DND-41 (cell line): ENCODE data around the gene EXOC1.

Experiments used
- ATAC-seq: fragments of 200-7000 bp; cut with Tn5 transposase; 3 replicates; pipeline ENCODE4 v1.9.1; 2021; ENCODE audit warnings: low read depth; ENCODE audit not compliant: insufficient read depth
- DNase-seq: peaks from one replicate; pipeline ENCODE4 v3.0.0-alpha.2; 2020
- H2AFZ ChIP-seq: 2 replicates; pipeline ENCODE4 v1.6.0; 2012; ENCODE audit warnings: low read depth, low read length
- H3K27ac ChIP-seq: 2 replicates; pipeline ENCODE4 v1.5.1; 2012; ENCODE audit warnings: low read length, inconsistent platforms
- H3K27me3 ChIP-seq: fragments of 200-600 bp; sonication (generic); 2 replicates; pipeline ENCODE4 v1.6.0; 2012; ENCODE audit warnings: low read length, mild to moderate bottlenecking, inconsistent platforms; ENCODE audit not compliant: insufficient read depth, poor library complexity
- H3K36me3 ChIP-seq: 2 replicates; pipeline ENCODE4 v1.5.1; 2012; ENCODE audit warnings: low read length, inconsistent platforms; ENCODE audit not compliant: insufficient read depth
- H3K4me1 ChIP-seq: 2 replicates; pipeline ENCODE4 v1.5.1; 2012; ENCODE audit warnings: mild to moderate bottlenecking, low read length; ENCODE audit not compliant: insufficient read depth
- H3K4me2 ChIP-seq: 2 replicates; pipeline ENCODE4 v1.6.0; 2012; ENCODE audit warnings: mild to moderate bottlenecking, moderate library complexity, low read length, inconsistent platforms; ENCODE audit not compliant: insufficient read depth
- H3K4me3 ChIP-seq, 2 experiments: fragments of 200-600 bp in 1 of 2; shearing (Covaris generic) in 1 of 2; 2 replicates each; pipeline ENCODE4 v1.5.1; 2012 to 2016; ENCODE audit warnings: inconsistent platforms in 2 of 2, low read length in 2 of 2, mild to moderate bottlenecking in 2 of 2, low read depth in 1 of 2, moderate library complexity in 1 of 2
- H3K79me2 ChIP-seq: 2 replicates; pipeline ENCODE4 v1.6.0; 2012; ENCODE audit warnings: low read length, inconsistent platforms; ENCODE audit not compliant: insufficient read depth
- H3K9ac ChIP-seq: 2 replicates; pipeline ENCODE4 v1.6.0; 2012; ENCODE audit warnings: low read depth, mild to moderate bottlenecking, inconsistent platforms, low read length, moderate library complexity
- H3K9me3 ChIP-seq: 2 replicates; pipeline ENCODE4 v1.5.1; 2012; ENCODE audit warnings: low read length, moderate library complexity, mild to moderate bottlenecking, inconsistent platforms; ENCODE audit not compliant: insufficient read depth, severe bottlenecking
- H4K20me1 ChIP-seq: 2 replicates; pipeline ENCODE4 v1.6.0; 2012; ENCODE audit warnings: low read length; ENCODE audit not compliant: insufficient read depth
- CTCF ChIP-seq: IDR thresholded peaks from 2 replicates; pipeline ENCODE4 v1.5.1; 2012; ENCODE audit warnings: borderline replicate concordance, low read length, moderate library complexity, mild to moderate bottlenecking; ENCODE audit not compliant: poor library complexity, severe bottlenecking; ENCODE audit errors: extremely low read depth
- EZH2 ChIP-seq: IDR thresholded peaks from 3 replicates; pipeline ENCODE4 v1.6.1; 2012; ENCODE audit warnings: borderline replicate concordance, low read depth, mild to moderate bottlenecking, moderate library complexity, low read length, inconsistent platforms; ENCODE audit not compliant: severe bottlenecking

Gene EXOC1

GRCh38 chr4:55938481-55938880 is 85.0 kb downstream of the EXOC1 start:
- DNase-seq: no peak
- Histone ChIP-seq H3K79me2 (no peaks in the 10 kb centered on the region), H3K4me3 (no peak overlapping the region), H2AFZ (no peak overlapping the region), H3K9me3 (no peaks in the 10 kb centered on the region), H3K27me3 (no peaks in the 10 kb centered on the region), H3K36me3 (no peaks in the 10 kb centered on the region), H3K27ac (no peak overlapping the region), H3K9ac (no peak overlapping the region), H3K4me1 (no peaks in the 10 kb centered on the region), H4K20me1 (no peaks in the 10 kb centered on the region), H3K4me2 (no peak overlapping the region)
- TF ChIP-seq EZH2: no peak
- no peak for TF ChIP-seq CTCF
- ATAC-seq: no peak

GRCh38 chr4:55939421-55939820 is 86.0 kb downstream of the EXOC1 start:
- ATAC-seq (no peak), DNase-seq (no peak)
- no peak overlapping the region for H3K4me3 ChIP-seq
- no peak overlapping the region for H3K9ac ChIP-seq
- H3K27me3 ChIP-seq: no peaks in the 10 kb centered on the region
- no peak overlapping the region for H3K27ac ChIP-seq
- H4K20me1 ChIP-seq: no peaks in the 10 kb centered on the region
- H3K36me3 ChIP-seq: no peaks in the 10 kb centered on the region
- no peaks in the 10 kb centered on the region for H3K4me1 ChIP-seq
- H2AFZ ChIP-seq: no peak overlapping the region
- no peak for TF ChIP-seq EZH2
- H3K79me2 ChIP-seq: no peaks in the 10 kb centered on the region
- no peak overlapping the region for H3K4me2 ChIP-seq
- H3K9me3 ChIP-seq: no peaks in the 10 kb centered on the region

- no peaks in the 10 kb centered on the region for H3K4me1 ChIP-seq
- no peaks in the 10 kb centered on the region for H3K36me3 ChIP-seq
- H3K9me3 ChIP-seq: no peaks in the 10 kb centered on the region
- no peak overlapping the region for H3K27ac ChIP-seq
- no peak overlapping the region for H3K9ac ChIP-seq
- TF ChIP-seq CTCF (no peak), EZH2 (no peak)
- H3K4me2 ChIP-seq: no peak overlapping the region
- DNase-seq (no peak), ATAC-seq (no peak)
- H2AFZ ChIP-seq: no peak overlapping the region
- H3K79me2 ChIP-seq: no peaks in the 10 kb centered on the region
- H3K27me3 ChIP-seq: no peaks in the 10 kb centered on the region
- H4K20me1 ChIP-seq: no peaks in the 10 kb centered on the region
- no peak overlapping the region for H3K4me3 ChIP-seq
Observed at GRCh38 chr4:55941881-55942396, 88.5 kb downstream of the EXOC1 start.

GRCh38 chr4:55947254-55947882 is 93.9 kb downstream of the EXOC1 start:
- H3K27ac ChIP-seq: no peak overlapping the region
- H3K79me2 ChIP-seq: peaks cover 36% of the 10 kb centered on the region
- H3K9ac ChIP-seq: peak overlapping the region; percentile 78; the same call in 1 of the 2 replicates
- H4K20me1 ChIP-seq: no peaks in the 10 kb centered on the region
- peak overlapping the region; percentile 81 for H2AFZ ChIP-seq
- no peak for TF ChIP-seq CTCF
- no peak for TF ChIP-seq EZH2
- no peak for DNase-seq
- H3K27me3 ChIP-seq: no peaks in the 10 kb centered on the region
- H3K9me3 ChIP-seq: no peaks in the 10 kb centered on the region
- H3K4me3 ChIP-seq: no peak overlapping the region
- peaks cover 4% of the 10 kb centered on the region for H3K36me3 ChIP-seq
- peak overlapping the region; percentile 70 for H3K4me2 ChIP-seq
- H3K4me1 ChIP-seq: peaks cover 37% of the 10 kb centered on the region
- no peak for ATAC-seq
